HCT116 (cell line): ENCODE data around the gene TPD52L1.

Source experiments
- CEBPB ChIP-seq: IDR thresholded peaks from 2 replicates; pipeline ENCODE4 v1.6.1; 2012; ENCODE audit warnings: low read depth
- CTCF ChIP-seq, 3 experiments: fragments of 200-600 bp in 1 of 3; sonication (generic) in 1 of 3; IDR thresholded peaks in 2 of 3; conservative IDR thresholded peaks in 1 of 3; 2 replicates each; pipeline ENCODE4 v1.5.1; 2012 to 2017; ENCODE audit warnings: low read depth in 2 of 3, low read length in 2 of 3, antibody characterized with exemption in 1 of 3, borderline replicate concordance in 1 of 3, control low read depth in 1 of 3, mild to moderate bottlenecking in 1 of 3, mixed read lengths in 1 of 3, mixed run types in 1 of 3, moderate library complexity in 1 of 3; ENCODE audit not compliant: insufficient read depth in 1 of 3
- EZH2 ChIP-seq: fragments of 200-600 bp; sonication (generic); IDR thresholded peaks from 2 replicates; pipeline ENCODE4 v1.6.1; 2017; ENCODE audit warnings: antibody characterized with exemption, mixed run types
- EZH2phosphoT487 ChIP-seq: fragments of 200-600 bp; IDR thresholded peaks from 2 replicates; pipeline ENCODE4 v1.6.1; 2018; ENCODE audit warnings: antibody characterized with exemption, borderline replicate concordance
- MAX ChIP-seq: IDR thresholded peaks from 2 replicates; pipeline ENCODE4 v1.6.1; 2012
- POLR2A ChIP-seq: IDR thresholded peaks from 2 replicates; pipeline ENCODE4 v1.7.0; 2011; ENCODE audit warnings: borderline replicate concordance; ENCODE audit not compliant: insufficient read depth, insufficient read length; ENCODE audit errors: extremely low read depth
- POLR2AphosphoS5 ChIP-seq: IDR thresholded peaks from 2 replicates; pipeline ENCODE4 v1.6.1; 2011; ENCODE audit warnings: mild to moderate bottlenecking, low read depth, low read length, moderate library complexity
- RAD21 ChIP-seq: IDR thresholded peaks from 2 replicates; pipeline ENCODE4 v1.6.1; 2012; ENCODE audit warnings: low read depth, mild to moderate bottlenecking
- SRF ChIP-seq: IDR thresholded peaks from 2 replicates; pipeline ENCODE4 v1.6.1; 2012; ENCODE audit warnings: low read depth
- TF ChIP-seq, protein P1 (sequence below): IDR thresholded peaks from 2 replicates; pipeline ENCODE4 v1.6.1; 2012; ENCODE audit warnings: low read depth

DNA sequence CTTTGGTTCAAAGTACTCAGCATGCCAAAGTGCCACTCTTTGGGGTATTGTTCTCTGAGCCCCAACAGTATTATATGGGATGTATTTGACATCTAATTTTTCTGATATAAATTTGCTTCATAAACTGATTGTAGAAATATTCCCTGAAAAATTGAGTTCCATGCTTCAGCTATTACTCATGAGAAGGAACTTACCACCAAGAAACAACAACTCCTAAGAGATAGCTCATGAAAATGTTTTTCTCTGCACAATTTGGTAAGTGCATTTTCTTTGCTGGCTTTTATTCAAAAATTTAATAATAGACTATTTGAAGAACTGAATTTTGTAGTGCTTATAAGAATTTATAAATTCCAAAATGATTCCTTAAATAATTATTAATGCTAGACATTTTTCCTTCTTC lies 12.8 kb upstream of the TPD52L1 start:
- TF ChIP-seq, protein P1, sequence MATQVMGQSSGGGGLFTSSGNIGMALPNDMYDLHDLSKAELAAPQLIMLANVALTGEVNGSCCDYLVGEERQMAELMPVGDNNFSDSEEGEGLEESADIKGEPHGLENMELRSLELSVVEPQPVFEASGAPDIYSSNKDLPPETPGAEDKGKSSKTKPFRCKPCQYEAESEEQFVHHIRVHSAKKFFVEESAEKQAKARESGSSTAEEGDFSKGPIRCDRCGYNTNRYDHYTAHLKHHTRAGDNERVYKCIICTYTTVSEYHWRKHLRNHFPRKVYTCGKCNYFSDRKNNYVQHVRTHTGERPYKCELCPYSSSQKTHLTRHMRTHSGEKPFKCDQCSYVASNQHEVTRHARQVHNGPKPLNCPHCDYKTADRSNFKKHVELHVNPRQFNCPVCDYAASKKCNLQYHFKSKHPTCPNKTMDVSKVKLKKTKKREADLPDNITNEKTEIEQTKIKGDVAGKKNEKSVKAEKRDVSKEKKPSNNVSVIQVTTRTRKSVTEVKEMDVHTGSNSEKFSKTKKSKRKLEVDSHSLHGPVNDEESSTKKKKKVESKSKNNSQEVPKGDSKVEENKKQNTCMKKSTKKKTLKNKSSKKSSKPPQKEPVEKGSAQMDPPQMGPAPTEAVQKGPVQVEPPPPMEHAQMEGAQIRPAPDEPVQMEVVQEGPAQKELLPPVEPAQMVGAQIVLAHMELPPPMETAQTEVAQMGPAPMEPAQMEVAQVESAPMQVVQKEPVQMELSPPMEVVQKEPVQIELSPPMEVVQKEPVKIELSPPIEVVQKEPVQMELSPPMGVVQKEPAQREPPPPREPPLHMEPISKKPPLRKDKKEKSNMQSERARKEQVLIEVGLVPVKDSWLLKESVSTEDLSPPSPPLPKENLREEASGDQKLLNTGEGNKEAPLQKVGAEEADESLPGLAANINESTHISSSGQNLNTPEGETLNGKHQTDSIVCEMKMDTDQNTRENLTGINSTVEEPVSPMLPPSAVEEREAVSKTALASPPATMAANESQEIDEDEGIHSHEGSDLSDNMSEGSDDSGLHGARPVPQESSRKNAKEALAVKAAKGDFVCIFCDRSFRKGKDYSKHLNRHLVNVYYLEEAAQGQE, result no peak
- TF ChIP-seq POLR2AphosphoS5, result no peak
- TF ChIP-seq CEBPB, result no peak
- TF ChIP-seq EZH2, result no peak
- no peak for TF ChIP-seq SRF
- no peak for TF ChIP-seq CTCF (IDR thresholded peaks at IDR 0.05 in 2 of 3, conservative IDR thresholded peaks at IDR 0.05 in 1 of 3; ENCODE audit: borderline replicate concordance in 1 of 3, insufficient read depth in 1 of 3, low read depth in 2 of 3, low read length in 2 of 3)
- no peak for TF ChIP-seq MAX
- no peak for TF ChIP-seq POLR2A
- no peak for TF ChIP-seq EZH2phosphoT487
- no peak for TF ChIP-seq RAD21
